NT2/D1 (cell line): ENCODE results near the gene HOXA5.

Experiments
- DNase-seq: peaks from one replicate; pipeline ENCODE4 v3.0.0-alpha.2; 2011; ENCODE audit warnings: low read depth, low spot score
- H3K27me3 ChIP-seq: 2 replicates; pipeline ENCODE4 v1.6.0; 2011; ENCODE audit warnings: mild to moderate bottlenecking; ENCODE audit not compliant: insufficient read length, insufficient read depth
- H3K36me3 ChIP-seq: 2 replicates; pipeline ENCODE4 v1.6.1; 2011; ENCODE audit warnings: mild to moderate bottlenecking, low read length, mixed read lengths; ENCODE audit not compliant: insufficient read depth, insufficient read length
- H3K4me1 ChIP-seq: 2 replicates; pipeline ENCODE4 v1.5.1; 2011; ENCODE audit not compliant: insufficient read depth, insufficient read length
- H3K4me3 ChIP-seq: 2 replicates; pipeline ENCODE4 v1.5.1; 2011; ENCODE audit warnings: low read depth; ENCODE audit not compliant: insufficient read length
- H3K9ac ChIP-seq: 2 replicates; pipeline ENCODE4 v1.6.0; 2011; ENCODE audit warnings: low read depth; ENCODE audit not compliant: insufficient read length
- H3K9me3 ChIP-seq: 2 replicates; pipeline ENCODE4 v1.5.1; 2011; ENCODE audit warnings: mild to moderate bottlenecking, low read length; ENCODE audit not compliant: insufficient read depth
- SUZ12 ChIP-seq: IDR thresholded peaks from 2 replicates; pipeline ENCODE4 v1.6.1; 2011; ENCODE audit not compliant: insufficient read length, insufficient read depth; ENCODE audit errors: extremely low read depth
- YY1 ChIP-seq: IDR thresholded peaks from 2 replicates; pipeline ENCODE4 v1.6.1; 2011; ENCODE audit not compliant: insufficient read length, insufficient read depth
- ZNF274 ChIP-seq: IDR thresholded peaks from 2 replicates; pipeline ENCODE4 v1.6.1; 2011; ENCODE audit warnings: mild to moderate bottlenecking, low read depth, low read length

HOXA5 gene

DNA sequence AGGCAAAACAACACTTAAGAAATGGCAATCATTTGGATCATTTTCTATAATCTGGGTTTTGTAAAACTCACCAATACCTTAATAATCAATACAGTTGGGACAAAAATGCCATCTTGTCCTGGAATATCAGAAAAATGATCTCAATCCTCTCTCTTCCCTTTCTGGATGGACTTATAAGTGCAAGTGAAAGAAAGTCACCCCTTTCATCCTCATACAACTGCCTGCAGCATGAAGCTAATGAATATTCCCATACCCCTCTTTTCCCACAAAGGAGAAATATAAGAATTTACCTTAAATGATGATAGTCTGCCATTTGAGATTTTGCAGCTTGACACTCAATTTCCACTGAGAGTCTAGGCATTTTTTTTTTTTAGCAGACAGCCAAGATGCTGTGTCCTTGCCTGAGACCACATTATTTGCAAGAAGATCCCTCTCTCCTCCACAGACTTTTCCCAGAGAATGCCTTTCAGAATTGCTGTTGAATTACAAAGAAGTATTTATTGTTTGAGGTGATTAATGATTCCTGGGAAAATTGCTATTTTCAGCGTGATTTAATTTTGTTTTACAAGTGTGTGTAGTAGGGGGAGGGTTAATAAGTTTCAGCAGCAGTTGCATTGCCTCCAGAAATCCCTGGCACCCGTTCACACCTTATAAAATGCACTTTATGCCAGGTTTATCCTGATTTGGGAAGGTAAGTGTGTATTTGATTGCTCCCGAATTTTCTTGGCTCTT, 16.7 kb downstream of the HOXA5 start:
- H3K4me3 ChIP-seq: no peak overlapping the region
- no peaks in the 10 kb centered on the region; the same call in 1 of the 2 replicates for H3K9me3 ChIP-seq
- no peaks in the 10 kb centered on the region for H3K36me3 ChIP-seq
- H3K4me1 ChIP-seq: no peaks in the 10 kb centered on the region
- TF ChIP-seq ZNF274: no peak
- no peak for TF ChIP-seq YY1
- no peak for TF ChIP-seq SUZ12
- no peak for DNase-seq
- no peak overlapping the region for H3K9ac ChIP-seq
- H3K27me3 ChIP-seq: peaks cover 98% of the 10 kb centered on the region

DNA sequence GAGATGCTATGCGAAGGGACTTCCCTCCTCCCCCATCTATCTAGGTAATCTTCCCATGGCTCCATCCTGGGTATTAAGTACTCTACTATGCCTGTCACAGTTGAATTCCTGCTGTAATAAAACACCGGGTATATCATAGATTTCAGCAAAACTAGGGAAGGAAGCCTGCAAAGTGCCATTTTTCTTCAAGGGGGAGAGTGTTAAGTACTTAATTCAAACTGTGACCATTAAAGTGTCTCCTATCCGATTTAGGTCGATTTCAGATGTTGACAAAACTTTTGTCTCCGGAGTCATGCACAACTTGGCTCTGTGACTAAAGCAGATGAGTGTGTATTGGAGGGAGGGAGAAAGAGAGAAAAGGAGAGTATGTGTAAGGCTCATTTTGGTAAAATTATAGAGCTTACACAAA, 17.5 kb downstream of the HOXA5 start:
- DNase-seq: no peak
- Histone ChIP-seq H3K27me3 (peaks cover 98% of the 10 kb centered on the region), H3K9ac (no peak overlapping the region), H3K4me3 (no peak overlapping the region), H3K4me1 (no peaks in the 10 kb centered on the region), H3K9me3 (no peaks in the 10 kb centered on the region), H3K36me3 (no peaks in the 10 kb centered on the region)
- TF ChIP-seq SUZ12 (peak; percentile 6), ZNF274 (no peak), YY1 (no peak)

DNA sequence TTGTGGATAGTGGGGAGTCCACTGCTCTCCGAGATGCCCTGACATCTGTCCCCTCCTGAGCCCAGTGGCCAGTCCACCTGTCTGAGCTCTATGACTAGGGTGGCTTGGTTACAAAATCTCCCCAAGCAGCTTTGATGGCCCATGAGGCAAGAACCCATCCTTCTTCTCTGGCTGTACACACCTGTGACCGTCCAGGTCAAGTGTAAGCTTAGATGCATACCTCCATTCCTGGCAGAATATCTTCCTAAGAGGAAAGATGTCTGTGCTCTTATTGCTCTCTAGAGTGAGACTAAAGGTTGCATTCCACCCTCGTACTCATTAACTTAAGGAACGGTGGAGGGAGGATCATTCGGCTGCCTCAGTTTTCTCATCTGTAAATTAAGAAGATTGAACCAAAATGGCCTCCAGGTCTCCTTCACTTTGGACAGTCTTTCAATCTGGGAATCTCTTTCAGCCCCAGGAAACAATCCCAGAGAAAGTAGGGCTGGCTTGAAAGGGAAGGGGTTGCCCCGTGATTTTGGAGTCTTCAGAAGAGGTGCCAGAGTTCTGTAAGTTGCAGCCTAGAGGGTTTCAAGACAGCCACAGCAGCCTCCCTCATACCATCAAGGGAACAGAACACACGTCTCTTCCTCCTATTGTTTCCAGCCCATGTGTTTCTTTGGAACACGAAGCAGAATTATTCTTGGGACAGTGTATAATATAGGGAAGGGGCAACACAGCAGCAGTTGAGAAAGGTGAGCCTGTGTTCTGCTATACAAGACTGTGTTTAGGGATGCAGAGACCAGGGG, 18.4 kb downstream of the HOXA5 start:
- Histone ChIP-seq H3K4me1 (no peaks in the 10 kb centered on the region), H3K4me3 (no peak overlapping the region), H3K9me3 (no peaks in the 10 kb centered on the region), H3K27me3 (peaks cover 100% of the 10 kb centered on the region), H3K36me3 (no peaks in the 10 kb centered on the region), H3K9ac (no peak overlapping the region)
- no peak for TF ChIP-seq ZNF274
- no peak for TF ChIP-seq SUZ12
- TF ChIP-seq YY1: no peak
- no peak for DNase-seq

DNA sequence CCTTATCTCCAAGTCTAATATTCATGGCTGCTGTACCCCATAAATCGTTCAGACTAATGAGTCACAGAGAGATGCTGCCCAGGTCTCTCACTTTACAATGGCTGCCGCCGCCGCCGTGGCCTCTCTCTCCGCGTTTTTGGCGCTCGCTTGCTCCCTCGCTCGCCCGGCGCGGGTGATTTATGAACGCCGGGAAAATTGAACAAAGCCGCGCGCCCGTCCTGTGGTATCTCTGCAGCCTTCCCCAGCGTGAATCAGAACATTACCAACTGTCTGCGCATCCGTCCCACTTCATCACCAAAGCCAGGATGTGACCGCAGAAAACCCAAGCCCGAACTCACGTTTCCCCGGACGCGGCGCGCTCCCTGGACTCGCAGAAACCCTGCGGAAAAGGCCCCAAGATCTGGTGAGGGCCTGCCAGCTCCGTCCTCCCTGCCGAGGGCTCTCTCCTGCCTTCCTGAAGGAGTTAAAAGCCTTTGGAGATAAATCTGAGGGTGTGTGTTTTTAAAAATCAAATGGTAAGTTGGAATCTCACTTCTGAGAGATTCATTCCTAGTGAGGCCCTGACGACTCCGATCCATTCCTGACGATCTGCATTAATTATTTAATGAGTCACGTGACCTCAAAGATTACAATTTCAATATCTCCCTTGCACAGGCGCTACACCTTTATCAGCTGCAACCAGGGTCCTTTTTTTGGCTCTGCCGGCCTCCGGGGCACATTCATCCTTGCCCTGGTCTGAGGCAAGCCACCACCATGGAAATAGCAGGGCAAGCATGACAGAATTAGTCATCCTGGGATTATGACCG, 19.2 kb downstream of the HOXA5 start:
- TF ChIP-seq SUZ12 (peak; percentile 82), ZNF274 (no peak)
- Histone ChIP-seq H3K27me3 (peaks cover 100% of the 10 kb centered on the region), H3K4me3 (no peak overlapping the region), H3K4me1 (no peaks in the 10 kb centered on the region), H3K9ac (no peak overlapping the region), H3K9me3 (no peaks in the 10 kb centered on the region), H3K36me3 (no peaks in the 10 kb centered on the region)
- DNase-seq: no peak

DNA sequence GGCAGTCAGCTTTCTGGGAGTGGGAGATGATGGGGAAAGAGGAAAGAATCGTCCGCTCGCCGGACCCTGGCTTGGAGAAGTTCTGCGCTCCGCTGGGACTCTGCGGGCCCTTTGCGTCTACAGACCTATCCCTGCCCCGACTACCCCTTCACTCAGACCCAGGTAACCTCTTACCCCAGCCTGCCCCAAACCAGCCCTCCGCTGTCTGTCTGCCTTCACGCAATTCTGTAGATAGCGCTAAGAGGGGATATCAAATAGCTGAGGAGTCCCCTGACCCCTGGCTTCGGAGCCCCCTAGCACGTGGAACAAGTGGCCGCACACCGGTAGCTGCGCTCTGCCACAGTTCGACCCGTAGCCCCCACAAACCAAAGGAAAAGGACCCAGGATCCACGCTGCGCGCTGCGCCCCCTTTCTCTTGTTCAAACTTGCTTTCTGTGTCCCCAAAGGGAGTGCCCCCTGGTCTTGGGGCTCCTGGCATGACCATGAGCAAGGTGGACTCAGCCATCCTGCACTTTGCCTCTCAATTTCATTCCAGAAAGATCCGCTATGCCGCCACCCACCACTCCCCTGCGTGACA, 19.9 kb downstream of the HOXA5 start:
- peaks cover 100% of the 10 kb centered on the region for H3K27me3 ChIP-seq
- TF ChIP-seq SUZ12: no peak
- no peak for TF ChIP-seq ZNF274
- no peak for TF ChIP-seq YY1

DNA sequence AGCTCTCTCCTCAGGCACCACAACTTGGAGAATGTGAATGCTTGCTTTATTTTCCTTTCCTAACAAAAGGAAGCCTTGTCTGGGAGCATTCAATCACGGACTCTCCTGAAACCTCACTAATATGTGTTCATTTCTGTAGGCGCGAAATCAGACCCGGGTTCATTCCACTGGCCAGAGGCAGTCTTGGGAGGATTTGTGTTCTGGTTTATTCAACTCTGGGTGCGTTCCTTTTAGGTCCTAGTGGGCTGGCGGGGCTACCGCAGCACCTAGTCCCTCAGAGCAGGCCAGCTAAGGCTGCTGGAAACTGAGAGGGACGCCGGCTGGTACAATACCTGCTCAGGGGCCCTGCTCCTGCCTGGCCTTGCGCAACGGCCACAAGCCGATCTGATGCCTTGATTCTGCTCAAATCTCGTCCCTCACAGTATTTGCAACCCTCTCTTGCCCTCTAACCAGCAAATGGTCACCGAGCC, 20.4 kb downstream of the HOXA5 start:
- H3K4me1 ChIP-seq: no peaks in the 10 kb centered on the region
- H3K4me3 ChIP-seq: no peak overlapping the region
- H3K9ac ChIP-seq: no peak overlapping the region

More for the DNA sequence above, 19.9 kb downstream of the HOXA5 start:
- H3K36me3 ChIP-seq: no peaks in the 10 kb centered on the region
- H3K9ac ChIP-seq: no peak overlapping the region
- H3K4me3 ChIP-seq: no peak overlapping the region
- DNase-seq: no peak
- no peaks in the 10 kb centered on the region for H3K4me1 ChIP-seq
- no peaks in the 10 kb centered on the region for H3K9me3 ChIP-seq

More for the DNA sequence above, 20.4 kb downstream of the HOXA5 start:
- TF ChIP-seq SUZ12 (peak; percentile 43), YY1 (no peak), ZNF274 (no peak)
- DNase-seq: no peak
- peaks cover 100% of the 10 kb centered on the region for H3K27me3 ChIP-seq
- H3K36me3 ChIP-seq: no peaks in the 10 kb centered on the region
- H3K9me3 ChIP-seq: no peaks in the 10 kb centered on the region
